GM21447 (cell line): Measurements from ENCODE around the gene CENPU.

Experiments
- ATAC-seq: cut with Tn5 transposase; IDR thresholded peaks from one replicate; pipeline ENCODE4 v1.9.1; 2021; ENCODE audit not compliant: unreplicated experiment

CENPU gene

DNA sequence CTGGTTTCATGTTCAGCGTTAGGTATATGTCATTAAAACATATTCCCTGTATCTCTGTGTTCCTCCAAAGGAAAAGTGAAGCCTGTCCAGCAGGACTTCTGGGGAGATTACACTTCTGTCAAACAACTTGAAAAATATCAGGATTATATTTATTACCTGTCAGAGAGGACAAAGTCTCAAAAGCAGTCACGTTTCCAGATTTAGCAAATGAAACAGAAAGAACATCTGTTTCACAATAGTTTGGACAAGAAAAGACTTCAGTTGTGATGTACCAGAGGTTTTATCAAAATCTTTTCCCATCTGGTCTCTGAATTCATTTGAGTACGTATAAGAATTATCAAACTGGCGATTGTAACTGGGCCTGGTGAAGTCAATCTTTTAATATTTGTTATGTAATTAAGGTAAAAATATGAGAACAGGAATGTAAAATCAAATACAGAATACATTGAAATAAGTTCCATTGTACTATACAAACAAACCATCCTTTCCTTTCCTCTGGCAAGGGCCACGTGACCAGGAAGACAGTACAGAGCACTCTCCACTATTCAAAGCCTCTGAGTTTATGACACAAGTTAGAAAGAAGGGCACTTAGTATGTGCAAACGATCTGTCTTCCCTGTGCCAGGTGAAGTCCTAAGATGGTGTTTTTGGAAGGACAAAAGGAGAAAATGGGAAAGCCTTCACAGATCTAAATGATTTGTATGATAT, 87.8 kb downstream of the CENPU start:
- ATAC-seq, result no peak

DNA sequence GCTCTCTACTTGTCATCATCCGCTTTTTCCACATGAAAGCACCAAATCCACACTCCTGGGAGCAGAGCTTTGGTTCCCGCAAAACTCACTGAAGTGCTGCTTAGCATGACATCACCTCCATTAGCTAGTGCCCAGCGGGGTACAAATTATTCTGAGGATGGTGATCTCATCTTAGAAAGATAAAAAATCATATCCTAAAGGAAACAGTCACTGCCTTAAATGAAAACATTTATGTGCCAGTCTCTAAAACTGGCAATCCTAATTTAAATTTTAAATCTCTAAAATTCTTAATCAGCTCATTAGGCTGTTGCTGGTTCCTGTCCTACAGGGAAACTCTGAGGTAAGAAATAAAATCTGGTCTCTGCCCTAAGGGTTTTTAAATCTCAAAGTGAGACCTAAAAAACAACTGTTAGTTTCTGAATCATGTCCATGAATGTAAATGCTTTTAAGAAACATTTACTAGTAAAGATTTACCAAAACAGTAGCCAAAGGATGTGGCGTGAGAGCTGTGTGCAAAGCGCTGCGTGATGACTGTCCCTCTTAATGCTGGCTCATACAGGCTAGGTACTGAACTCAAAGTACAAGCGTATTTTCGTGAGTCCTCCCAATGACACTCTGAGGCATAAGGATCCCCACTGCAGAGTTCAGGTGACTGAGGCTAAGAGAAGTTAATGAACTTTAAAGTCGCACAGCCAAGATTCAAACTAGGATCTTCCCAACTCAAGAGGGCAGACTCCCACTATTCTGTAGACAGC, 89.2 kb downstream of the CENPU start:
- ATAC-seq, result no peak
